CD14-positive monocyte (primary cell): Measurements from ENCODE around the gene COL4A1. TPM values are rescaled to one million over a fixed set of nuclear protein-coding genes. Genes with fewer than 3 reads are reported as not detected.

Source experiments
- DNase-seq, 3 donors: peaks; one replicate each; pipeline ENCODE4 v3.0.0-alpha.2; 2011 to 2022
- H2AFZ ChIP-seq: 2 replicates; pipeline ENCODE4 v1.6.0; 2012; ENCODE audit warnings: mild to moderate bottlenecking, low read depth, low read length, inconsistent platforms; ENCODE audit not compliant: insufficient read depth, poor library complexity, severe bottlenecking
- H3K27ac ChIP-seq, 2 donors: 1 replicate in 1 of 2; 2 replicates in 1 of 2; pipeline ENCODE4 v1.5.1; 2012 to 2013; ENCODE audit warnings: low read length in 2 of 2, control low read depth in 1 of 2, inconsistent platforms in 1 of 2, low read depth in 1 of 2, mild to moderate bottlenecking in 1 of 2
- H3K27me3 ChIP-seq, 2 donors: one replicate each; pipeline versions ENCODE4 v1.6.0 to v1.6.1; 2011 to 2013; ENCODE audit warnings: low read length in 2 of 2; ENCODE audit not compliant: control insufficient read depth in 2 of 2, insufficient read depth in 2 of 2
- H3K36me3 ChIP-seq, 2 donors: replicated peaks in 1 of 2; 1 replicate in 1 of 2; 2 replicates in 1 of 2; pipeline versions ENCODE4 v1.5.1 to v1.6.1; 2012 to 2013; ENCODE audit warnings: low read length in 2 of 2, control low read depth in 1 of 2, inconsistent platforms in 1 of 2, mild to moderate bottlenecking in 1 of 2; ENCODE audit not compliant: insufficient read depth in 2 of 2, control insufficient read depth in 1 of 2
- H3K4me1 ChIP-seq, 2 donors: 1 replicate in 1 of 2; 2 replicates in 1 of 2; pipeline versions ENCODE4 v1.5.1 to v1.6.1; 2012 to 2013; ENCODE audit warnings: low read length in 2 of 2, control low read depth in 1 of 2, inconsistent platforms in 1 of 2, mild to moderate bottlenecking in 1 of 2, moderate library complexity in 1 of 2; ENCODE audit not compliant: insufficient read depth in 2 of 2, control insufficient read depth in 1 of 2
- H3K4me2 ChIP-seq: replicated peaks from 2 replicates; pipeline ENCODE3; 2012; ENCODE audit warnings: low read length, moderate library complexity, mild to moderate bottlenecking; ENCODE audit not compliant: poor library complexity, severe bottlenecking; ENCODE audit errors: extremely low read depth
- H3K4me3 ChIP-seq, 3 experiments: fragments of 200-600 bp in 1 of 3; sonication (generic) in 1 of 3; replicated peaks in 1 of 3; 1 replicate in 2 of 3; 2 replicates in 1 of 3; pipeline ENCODE4 v1.5.1; 2011 to 2013; ENCODE audit warnings: low read length in 3 of 3, mild to moderate bottlenecking in 3 of 3, control low read depth in 2 of 3, low read depth in 2 of 3, inconsistent platforms in 1 of 3, moderate library complexity in 1 of 3
- H3K79me2 ChIP-seq: 2 replicates; pipeline ENCODE4 v1.6.0; 2012; ENCODE audit warnings: mild to moderate bottlenecking, control low read depth, inconsistent platforms, low read length, moderate library complexity; ENCODE audit not compliant: insufficient read depth
- H3K9ac ChIP-seq: 2 replicates; pipeline ENCODE4 v1.6.0; 2017; ENCODE audit warnings: low read length, mild to moderate bottlenecking; ENCODE audit not compliant: insufficient read depth, poor library complexity, severe bottlenecking
- H3K9me3 ChIP-seq, 2 donors: replicated peaks in 1 of 2; 1 replicate in 1 of 2; 2 replicates in 1 of 2; pipeline versions ENCODE4 v1.5.1 to v1.6.1; 2012 to 2013; ENCODE audit warnings: low read length in 2 of 2, control low read depth in 1 of 2; ENCODE audit not compliant: control insufficient read depth in 1 of 2, insufficient read depth in 1 of 2
- H4K20me1 ChIP-seq: 2 replicates; pipeline ENCODE4 v1.6.0; 2012; ENCODE audit warnings: mild to moderate bottlenecking, low read length, control low read depth, moderate library complexity; ENCODE audit not compliant: insufficient read depth
- H3K27ac Mint-ChIP-seq, 7 donors: one replicate each; pipeline ENCODE4 v1.8.0; 2020; ENCODE audit warnings: mild to moderate bottlenecking in 7 of 7, mixed read lengths in 7 of 7, moderate library complexity in 6 of 7, inconsistent platforms in 2 of 7
- H3K27me3 Mint-ChIP-seq, 3 donors: one replicate each; pipeline ENCODE4 v1.8.0; 2021 to 2022; ENCODE audit warnings: low read depth in 3 of 3, mild to moderate bottlenecking in 3 of 3, mixed read lengths in 3 of 3, moderate library complexity in 3 of 3, inconsistent platforms in 1 of 3
- H3K36me3 Mint-ChIP-seq, 2 donors: one replicate each; pipeline ENCODE4 v1.8.0; 2020; ENCODE audit warnings: mixed read lengths in 2 of 2, inconsistent platforms in 1 of 2, mild to moderate bottlenecking in 1 of 2
- H3K4me1 Mint-ChIP-seq: one replicate; pipeline ENCODE4 v1.8.0; 2020; ENCODE audit warnings: mild to moderate bottlenecking, mixed read lengths
- H3K4me3 Mint-ChIP-seq, 2 donors: one replicate each; pipeline ENCODE4 v1.8.0; 2020; ENCODE audit warnings: mild to moderate bottlenecking in 2 of 2, mixed read lengths in 2 of 2, moderate library complexity in 1 of 2
- H3K9me3 Mint-ChIP-seq, 7 donors: one replicate each; pipeline ENCODE4 v1.8.0; 2020 to 2022; ENCODE audit warnings: mixed read lengths in 7 of 7, mild to moderate bottlenecking in 6 of 7, moderate library complexity in 6 of 7, inconsistent platforms in 2 of 7
- WGBS: methylation state at CpG from one replicate; pipeline ENCODE4 v1.1.5; 2013; ENCODE audit warnings: missing lambda C conversion rate; ENCODE audit not compliant: insufficient coverage; 5-methylcytosine and 5-hydroxymethylcytosine counted together
- intact Hi-C, 2 donors: fragments of 100-400 bp; cut with micrococcal nuclease; formaldehyde crosslinking; loops; one replicate each; pipeline versions ENCODE4 v1.15.0 to v1.15.1; 2023
- polyA plus RNA-seq, 3 donors: library from polyadenylated mRNA; depleted of rRNA in 1 of 3; unstranded in 2 of 3; stranded (reverse) in 1 of 3; fragments of 300-500 nt in 2 of 3; fragments of >200 nt in 1 of 3; fragmentation: Illumina TruSeq in 2 of 3; gene quantifications; 1 replicate in 2 of 3; 2 replicates in 1 of 3; pipeline ENCODE4 v1.2.3, GENCODE V29; 2012 to 2021
- TF ChIP-seq, protein P1 (sequence below): fragments of 200-600 bp; IDR thresholded peaks from one replicate; pipeline ENCODE4 v1.8.0; 2022; ENCODE audit warnings: antibody characterized with exemption, mild to moderate bottlenecking

COL4A1 gene
- polyA plus RNA-seq, 3 donors = 0.16 to 0.25 TPM; not detected in 1

DNA sequence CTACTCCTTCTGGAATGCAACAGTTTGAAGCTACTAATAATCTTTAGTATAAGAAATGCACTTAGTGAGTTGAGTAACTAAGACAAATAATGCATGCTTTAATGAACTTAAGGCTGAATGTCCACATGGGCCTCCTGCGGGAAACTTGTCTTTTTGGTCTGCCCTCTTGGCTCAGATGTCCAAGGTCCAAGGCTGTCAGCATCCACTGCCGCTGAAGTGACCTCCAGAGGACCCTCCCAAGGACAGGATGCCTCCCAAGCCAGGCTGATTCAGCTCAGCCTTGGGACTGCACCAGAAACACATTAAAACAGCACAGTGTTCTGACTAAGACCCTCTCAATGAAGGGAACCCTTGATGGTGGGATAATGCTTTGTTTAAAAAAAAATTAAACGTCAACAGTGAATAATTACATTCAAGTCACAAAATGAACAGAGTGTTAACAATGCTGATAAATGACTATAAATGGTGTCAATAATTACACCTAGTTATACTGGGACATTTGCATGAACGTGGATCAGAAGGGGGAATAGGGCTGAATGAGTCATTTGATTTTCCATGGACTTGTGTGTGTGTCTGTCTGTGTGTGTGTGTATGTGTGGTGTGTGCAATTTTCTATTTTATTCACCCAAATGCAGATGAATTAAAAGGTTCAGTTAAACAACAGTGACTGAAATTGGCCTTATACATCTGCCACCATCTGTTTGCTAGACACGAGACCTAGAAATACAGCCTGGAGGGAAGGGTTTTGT lies 150.5 kb downstream of the COL4A1 start:
- Histone ChIP-seq H2AFZ (no peak overlapping the region), H3K27me3 (no peaks in the 10 kb centered on the region), H3K4me3 (no peak overlapping the region), H3K4me2 (no peak overlapping the region), H3K9me3 (peaks cover 3 to 5% of the 10 kb centered on the region in 2 donors), H3K4me1 (peaks cover 32 to 42% of the 10 kb centered on the region in 2 donors), H4K20me1 (no peaks in the 10 kb centered on the region), H3K9ac (no peak overlapping the region), H3K36me3 (no peaks in the 10 kb centered on the region), H3K27ac (no peak overlapping the region), H3K79me2 (no peaks in the 10 kb centered on the region)
- Mint-ChIP-seq H3K4me1 (peaks cover 25% of the 10 kb centered on the region), H3K27ac (peak overlapping the region in 1 of 7 donors; percentile 3), H3K27me3 (no peaks in the 10 kb centered on the region), H3K4me3 (no peak overlapping the region), H3K9me3 (peaks cover 5 to 17% (median 9%) of the 10 kb centered on the region in 7 donors), H3K36me3 (peaks cover 0 to 2% of the 10 kb centered on the region in 2 donors)
- WGBS = 91% methylated on average over 3 of the region's 5 CpGs
- no peak for DNase-seq
- intact Hi-C loops = no loop called here
- TF ChIP-seq, protein P1, sequence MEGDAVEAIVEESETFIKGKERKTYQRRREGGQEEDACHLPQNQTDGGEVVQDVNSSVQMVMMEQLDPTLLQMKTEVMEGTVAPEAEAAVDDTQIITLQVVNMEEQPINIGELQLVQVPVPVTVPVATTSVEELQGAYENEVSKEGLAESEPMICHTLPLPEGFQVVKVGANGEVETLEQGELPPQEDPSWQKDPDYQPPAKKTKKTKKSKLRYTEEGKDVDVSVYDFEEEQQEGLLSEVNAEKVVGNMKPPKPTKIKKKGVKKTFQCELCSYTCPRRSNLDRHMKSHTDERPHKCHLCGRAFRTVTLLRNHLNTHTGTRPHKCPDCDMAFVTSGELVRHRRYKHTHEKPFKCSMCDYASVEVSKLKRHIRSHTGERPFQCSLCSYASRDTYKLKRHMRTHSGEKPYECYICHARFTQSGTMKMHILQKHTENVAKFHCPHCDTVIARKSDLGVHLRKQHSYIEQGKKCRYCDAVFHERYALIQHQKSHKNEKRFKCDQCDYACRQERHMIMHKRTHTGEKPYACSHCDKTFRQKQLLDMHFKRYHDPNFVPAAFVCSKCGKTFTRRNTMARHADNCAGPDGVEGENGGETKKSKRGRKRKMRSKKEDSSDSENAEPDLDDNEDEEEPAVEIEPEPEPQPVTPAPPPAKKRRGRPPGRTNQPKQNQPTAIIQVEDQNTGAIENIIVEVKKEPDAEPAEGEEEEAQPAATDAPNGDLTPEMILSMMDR = no peak

DNA sequence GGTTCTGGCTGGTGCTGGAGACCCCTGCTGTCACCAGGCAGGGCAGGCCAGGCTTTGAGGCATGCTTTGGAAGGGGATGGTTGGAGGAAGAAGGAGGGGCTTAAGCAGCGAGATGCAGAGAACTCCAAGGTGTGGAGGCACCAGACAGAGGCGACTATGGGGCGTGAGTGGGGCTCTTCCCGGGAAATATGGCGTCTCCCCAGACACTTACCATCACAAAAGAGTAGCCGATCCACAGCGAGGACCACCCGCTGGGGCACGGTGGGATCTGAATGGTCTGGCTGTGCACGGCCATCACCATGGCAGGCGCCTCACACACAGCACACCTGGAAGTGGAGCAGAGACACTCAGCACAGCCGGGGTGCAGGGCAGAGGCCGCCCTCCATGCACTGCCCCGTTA lies 151.9 kb downstream of the COL4A1 start:
- H3K4me2 ChIP-seq = no peak overlapping the region
- TF ChIP-seq, protein P1 = no peak
- WGBS = 98% methylated on average over 8 of the region's 14 CpGs
- peaks cover 0 to 2% of the 10 kb centered on the region in 2 donors for H3K36me3 Mint-ChIP-seq
- peaks cover 3 to 5% of the 10 kb centered on the region in 2 donors for H3K9me3 ChIP-seq
- H3K27me3 Mint-ChIP-seq = no peaks in the 10 kb centered on the region
- H3K79me2 ChIP-seq = no peaks in the 10 kb centered on the region
- no peak overlapping the region for H3K4me3 Mint-ChIP-seq
- no peak for DNase-seq
- peak overlapping the region; percentile 41 to 75 for H3K27ac ChIP-seq
- H3K36me3 ChIP-seq = no peaks in the 10 kb centered on the region
- no peak overlapping the region for H3K9ac ChIP-seq
- H4K20me1 ChIP-seq = no peaks in the 10 kb centered on the region
- intact Hi-C loops = no loop called here
- H3K9me3 Mint-ChIP-seq = peaks cover 5 to 19% (median 8%) of the 10 kb centered on the region in 7 donors
- no peak overlapping the region for H2AFZ ChIP-seq
- H3K4me3 ChIP-seq = no peak overlapping the region
- peaks cover 16% of the 10 kb centered on the region for H3K4me1 Mint-ChIP-seq
- no peaks in the 10 kb centered on the region for H3K27me3 ChIP-seq
- peaks cover 23 to 29% of the 10 kb centered on the region in 2 donors for H3K4me1 ChIP-seq
- H3K27ac Mint-ChIP-seq = peak overlapping the region in 6 of 7 donors; percentile 51 to 90 (median 80)
